Endometrium (tissue), 2 donors: ENCODE results near the gene TACC2.

ENCODE experiments used
- FAIRE-seq: peaks from 2 replicates; lab custom pipeline; 2012; peaks lifted over from hg19 to GRCh38; lab: Jason Lieb, UNC
- donor health status: control.
- donor health status: control.

The TACC2 gene

GRCh38 chr10:122280156-122280555, 291.2 kb downstream of the TACC2 start:
- no peak for FAIRE-seq

- FAIRE-seq, result no peak
Observed at GRCh38 chr10:122281018-122281626, 292.2 kb downstream of the TACC2 start.

- FAIRE-seq, result no peak
Observed at GRCh38 chr10:122281751-122282150, 292.8 kb downstream of the TACC2 start.

GRCh38 chr10:122282253-122282671, 293.3 kb downstream of the TACC2 start:
- no peak for FAIRE-seq

- no peak for FAIRE-seq
Observed at GRCh38 chr10:122282909-122283308, 293.9 kb downstream of the TACC2 start.

- no peak for FAIRE-seq
Observed at GRCh38 chr10:122285506-122286444, 296.8 kb downstream of the TACC2 start.

GRCh38 chr10:122286867-122287266, 297.9 kb downstream of the TACC2 start:
- FAIRE-seq, result no peak

GRCh38 chr10:122287570-122287969, 298.6 kb downstream of the TACC2 start:
- FAIRE-seq, result no peak

- no peak for FAIRE-seq
Observed at GRCh38 chr10:122288262-122288661, 299.3 kb downstream of the TACC2 start.

- no peak for FAIRE-seq
Observed at GRCh38 chr10:122288917-122289316, 300.0 kb downstream of the TACC2 start.

GRCh38 chr10:122290334-122290733, 301.4 kb downstream of the TACC2 start:
- FAIRE-seq, result no peak

- no peak for FAIRE-seq
Observed at GRCh38 chr10:122290833-122291532, 302.0 kb downstream of the TACC2 start.

GRCh38 chr10:122291739-122292138, 302.8 kb downstream of the TACC2 start:
- FAIRE-seq, result no peak

GRCh38 chr10:122292376-122292775, 303.4 kb downstream of the TACC2 start:
- no peak for FAIRE-seq

GRCh38 chr10:122293156-122293960, 304.4 kb downstream of the TACC2 start:
- FAIRE-seq, result no peak

GRCh38 chr10:122293961-122294380, 305.0 kb downstream of the TACC2 start:
- no peak for FAIRE-seq

- no peak for FAIRE-seq
Observed at GRCh38 chr10:122294511-122295450, 305.8 kb downstream of the TACC2 start.

GRCh38 chr10:122295451-122295809, 306.5 kb downstream of the TACC2 start:
- no peak for FAIRE-seq

GRCh38 chr10:122296363-122297120, 307.6 kb downstream of the TACC2 start:
- FAIRE-seq, result no peak

GRCh38 chr10:122297583-122297982, 308.6 kb downstream of the TACC2 start:
- FAIRE-seq, result no peak
